HG02970 (cell line): Measurements from ENCODE around the gene FRAT1.
A peak's percentile ranks its signal among the peaks of the same experiment; 100 is the strongest.
"Not testable (repeated sequence)": the region's sequence is repeated elsewhere in the genome, so short reads cannot be mapped to it uniquely, and the experiment has no call there.

Experiments
- ATAC-seq: cut with Tn5 transposase; IDR thresholded peaks from one replicate; pipeline ENCODE4 v1.9.1; 2021; ENCODE audit warnings: mild to moderate bottlenecking, moderate library complexity, moderate number of reproducible peaks; ENCODE audit not compliant: unreplicated experiment, low FRiP score

FRAT1 gene

DNA sequence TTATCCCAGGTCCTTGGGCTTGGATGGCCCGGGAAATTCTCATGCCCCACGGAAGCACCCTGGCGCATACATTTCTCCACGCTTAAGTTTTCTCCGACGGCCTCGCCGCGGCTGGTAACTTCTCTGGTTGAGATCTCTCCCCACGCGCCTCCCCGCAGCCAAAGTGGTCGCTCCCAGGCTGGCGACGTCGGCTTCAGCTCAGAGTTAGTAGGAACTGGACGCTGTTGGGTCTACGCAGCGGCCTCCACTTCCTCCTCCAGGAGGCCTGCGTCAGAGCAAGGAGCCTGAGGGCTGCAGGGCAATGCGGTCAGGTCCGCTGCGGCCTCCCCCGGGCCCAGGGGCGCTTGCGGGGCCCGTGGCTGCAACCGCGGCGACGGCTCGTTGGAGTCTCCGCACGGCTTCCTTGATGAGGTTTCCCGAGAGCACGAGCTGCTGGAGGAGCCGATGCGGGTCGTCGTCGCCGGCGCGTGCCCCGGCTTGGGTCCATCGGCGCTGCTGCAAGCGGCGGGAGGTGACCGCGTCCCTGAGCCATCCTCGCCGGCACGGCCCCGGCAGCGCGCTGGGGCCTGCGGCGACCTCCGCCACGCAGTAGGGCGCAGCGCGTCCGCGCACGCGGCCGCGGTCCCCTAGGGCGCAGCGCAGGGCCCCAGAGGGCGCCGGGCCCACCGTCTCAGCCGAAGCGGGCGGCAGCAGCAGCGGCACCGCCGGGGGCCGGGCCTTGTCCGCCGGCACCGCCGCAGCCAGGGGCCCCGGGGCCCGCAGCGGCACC, 14.7 kb downstream of the FRAT1 start:
- ATAC-seq = peak; percentile 19

DNA sequence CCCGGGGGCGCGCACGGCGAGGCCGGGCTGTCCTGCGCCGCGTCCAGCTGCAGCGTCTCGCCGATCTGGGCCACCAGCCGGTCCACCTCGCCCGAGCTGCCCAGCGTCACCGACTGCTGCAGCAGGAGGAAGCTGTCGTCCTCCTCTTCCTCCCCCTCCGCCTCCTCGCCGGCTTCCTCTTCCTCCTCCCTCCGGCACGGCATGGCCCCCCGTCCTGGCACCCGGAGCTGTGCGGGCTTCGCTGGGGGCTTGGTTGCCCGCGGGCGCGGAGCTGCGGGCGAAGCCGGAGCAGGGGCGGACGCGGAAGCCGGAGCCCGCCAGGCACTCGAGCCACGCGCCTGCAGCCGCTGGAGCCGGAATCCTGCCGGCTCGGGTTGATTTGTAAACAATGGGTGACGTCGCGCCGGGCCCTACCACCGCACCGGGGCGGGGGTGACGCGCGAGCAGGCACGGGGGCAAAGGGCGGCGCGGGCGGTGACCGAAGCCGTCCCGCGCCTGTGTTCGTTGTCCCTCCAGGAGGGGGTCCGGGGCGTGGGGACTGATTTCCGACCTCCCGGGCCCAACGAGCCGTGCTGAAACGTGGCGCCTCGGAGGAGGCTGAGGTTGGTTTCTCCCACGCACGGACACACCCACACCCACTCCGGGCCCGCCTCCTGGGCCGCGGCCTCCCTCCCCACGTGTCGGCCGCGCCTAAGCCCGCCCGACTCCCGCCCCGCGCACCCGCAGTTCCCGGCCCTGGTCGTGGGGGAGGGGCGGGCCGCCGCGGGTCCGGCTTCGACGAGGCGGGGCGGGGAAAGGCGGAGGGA, 15.5 kb downstream of the FRAT1 start, which contains the start of gene FRAT2:
Gene FRAT2, minus strand, starts transcription at position 360 of the 806 bp plus-strand sequence. Its CDS starts 157 bp downstream, at position 203.
- ATAC-seq = peak; percentile 82

DNA sequence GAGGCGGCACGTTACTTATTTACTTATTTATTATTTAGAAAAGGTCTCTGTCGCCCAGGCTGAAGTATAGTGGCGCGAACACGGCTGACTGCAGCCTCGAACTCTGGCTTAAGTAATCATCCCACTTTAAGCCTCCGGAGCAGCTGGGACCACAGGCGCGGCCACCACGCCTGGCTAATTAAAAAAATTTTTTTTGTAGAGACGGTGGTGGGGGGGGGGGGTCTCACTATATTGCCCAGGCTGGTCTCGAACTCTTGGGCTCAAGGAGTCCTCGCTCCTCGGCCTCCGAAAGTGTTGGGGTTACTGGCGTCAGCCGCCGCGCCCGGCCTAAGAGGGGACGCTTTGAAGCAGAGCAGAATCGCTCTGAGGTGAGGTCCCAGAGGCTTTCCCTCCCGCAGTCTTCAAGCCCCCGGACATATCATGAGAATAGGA, 16.1 kb downstream of the FRAT1 start:
- ATAC-seq = no peak

DNA sequence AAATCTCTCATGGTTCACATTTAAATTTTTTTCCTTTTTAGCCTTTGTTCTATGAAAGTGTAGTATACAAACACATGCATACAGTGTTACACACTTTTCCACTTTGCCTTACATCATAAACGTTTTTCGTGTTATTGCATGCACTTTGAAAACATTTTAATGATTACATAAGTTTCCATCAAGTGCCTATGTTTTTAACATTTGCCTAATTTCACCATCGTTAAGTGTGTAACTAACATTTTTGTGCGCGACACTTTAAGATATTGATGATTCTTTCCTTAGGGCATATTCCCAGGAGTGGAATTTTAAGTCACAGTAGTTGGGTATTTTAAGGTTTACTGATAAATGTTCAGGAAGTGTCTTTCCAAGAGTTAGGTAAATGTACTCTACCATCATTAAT, 16.9 kb downstream of the FRAT1 start:
- no peak for ATAC-seq

DNA sequence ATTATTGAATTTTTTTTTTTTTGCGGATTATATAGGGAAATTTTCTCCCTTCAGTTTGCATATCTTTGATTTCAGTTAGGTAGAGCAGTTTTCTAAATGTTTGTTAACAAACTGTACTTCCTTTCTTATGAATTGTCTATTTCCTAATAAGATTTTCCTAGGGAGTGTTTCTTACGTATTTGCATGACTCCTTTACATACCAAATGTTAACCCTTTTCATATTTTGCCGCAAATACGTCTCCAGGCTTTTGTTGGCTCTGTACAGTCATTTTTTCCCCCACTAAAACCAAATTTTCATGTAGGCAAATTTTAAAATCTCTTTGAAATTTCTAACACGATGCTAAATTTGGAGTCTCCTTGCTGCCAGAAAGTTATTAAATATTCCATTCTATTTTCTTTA, 17.4 kb downstream of the FRAT1 start:
- no peak for ATAC-seq

DNA sequence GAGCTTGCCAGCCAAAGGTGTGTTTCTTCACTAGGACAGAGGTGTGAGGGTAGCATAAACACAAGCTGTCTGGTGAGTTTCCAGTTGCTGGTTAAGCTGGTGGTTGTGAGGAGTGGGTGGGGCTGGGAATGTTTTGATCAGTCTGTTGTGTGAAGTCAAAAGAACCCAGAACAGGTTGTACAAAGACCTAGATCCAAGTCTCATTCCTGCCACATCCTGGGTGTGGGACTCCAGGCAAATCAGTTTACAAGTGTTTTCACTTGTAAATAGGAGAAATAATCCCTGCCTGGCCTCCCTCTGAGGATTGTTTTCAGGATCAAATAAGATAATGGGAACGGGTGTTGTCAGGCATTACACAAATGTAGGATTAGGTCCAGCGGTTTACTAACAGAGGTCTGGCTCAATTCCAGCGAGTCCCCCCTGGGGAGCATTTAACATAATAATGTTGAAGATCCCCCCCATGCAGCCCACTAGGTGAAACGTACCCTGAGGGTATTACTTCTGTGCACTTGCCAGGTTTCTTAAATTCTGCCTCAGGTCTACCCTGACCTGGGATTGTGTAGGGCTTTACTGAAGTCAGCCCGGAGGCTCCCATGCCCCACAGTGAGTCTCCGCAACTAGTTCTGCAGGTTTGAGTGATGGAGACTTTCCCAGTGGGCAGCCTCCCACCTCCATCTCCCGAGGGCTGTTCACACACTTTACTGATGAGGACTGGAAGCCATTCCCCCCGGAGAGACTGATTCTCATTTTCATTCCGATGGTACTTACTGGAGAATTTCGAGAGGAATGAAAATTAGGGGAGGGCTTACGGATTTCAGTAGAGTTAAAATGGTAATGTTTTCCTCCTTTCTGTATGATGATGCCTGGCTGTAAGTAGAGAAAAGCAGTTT, 18.1 kb downstream of the FRAT1 start:
- no peak for ATAC-seq

DNA sequence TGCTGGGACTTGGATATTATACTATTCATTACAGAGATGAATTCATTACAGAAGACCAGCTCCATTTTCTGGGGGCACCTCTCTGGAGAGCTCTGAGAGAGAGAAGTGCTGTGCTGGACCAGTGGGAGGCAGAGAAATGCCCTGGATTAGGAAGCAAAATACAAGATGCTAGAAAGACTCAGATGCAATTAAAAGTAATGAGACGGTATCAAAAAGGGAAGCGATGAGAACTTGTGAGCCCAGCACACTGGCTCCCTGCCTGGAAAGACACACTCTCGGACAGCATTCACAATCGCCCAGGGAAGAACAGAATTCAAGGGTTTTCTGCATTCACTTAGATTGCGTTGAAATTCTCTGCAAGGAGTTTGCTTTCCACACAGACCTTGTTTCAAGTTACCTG, 19.0 kb downstream of the FRAT1 start:
- no peak for ATAC-seq

DNA sequence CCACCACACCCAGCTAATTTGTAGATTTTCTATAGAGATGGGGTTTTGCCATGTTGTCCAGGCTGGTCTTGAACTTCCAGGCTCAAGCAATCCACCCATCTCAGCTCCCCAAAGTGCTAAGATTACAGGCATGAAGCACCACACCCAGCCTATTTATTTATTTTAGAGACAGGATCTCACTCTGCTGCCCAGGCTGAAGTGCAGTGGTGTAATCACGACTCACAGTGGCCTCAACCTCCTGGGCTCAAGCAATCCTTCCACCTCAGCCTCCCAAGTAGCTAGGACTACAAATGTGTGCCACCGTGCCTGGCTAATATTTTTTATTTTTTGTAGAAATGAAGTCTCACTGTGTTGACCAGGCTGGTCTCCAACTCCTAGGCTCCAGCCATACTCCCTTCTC, 22.3 kb downstream of the FRAT1 start:
- ATAC-seq = no peak

DNA sequence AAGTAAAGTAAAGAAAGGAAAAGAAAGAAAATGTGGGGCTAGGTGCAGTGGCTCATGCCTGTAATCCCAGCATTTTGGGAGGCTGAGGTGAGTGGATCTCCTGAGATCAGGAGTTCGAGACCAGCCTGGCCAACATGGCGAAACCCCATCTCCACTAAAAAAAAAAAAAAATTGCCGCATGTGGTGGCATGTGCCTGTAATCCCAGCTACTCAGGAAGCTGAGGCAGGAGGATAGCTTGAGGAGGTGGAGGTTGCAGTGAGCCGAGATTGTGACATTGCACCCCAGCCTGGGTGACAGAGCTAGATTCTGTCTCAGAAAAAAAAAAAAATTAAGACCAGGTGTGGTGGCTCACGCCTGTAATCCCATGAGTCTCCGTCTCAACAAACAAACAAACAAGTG, 24.6 kb downstream of the FRAT1 start:
- ATAC-seq = not testable (repeated sequence)

DNA sequence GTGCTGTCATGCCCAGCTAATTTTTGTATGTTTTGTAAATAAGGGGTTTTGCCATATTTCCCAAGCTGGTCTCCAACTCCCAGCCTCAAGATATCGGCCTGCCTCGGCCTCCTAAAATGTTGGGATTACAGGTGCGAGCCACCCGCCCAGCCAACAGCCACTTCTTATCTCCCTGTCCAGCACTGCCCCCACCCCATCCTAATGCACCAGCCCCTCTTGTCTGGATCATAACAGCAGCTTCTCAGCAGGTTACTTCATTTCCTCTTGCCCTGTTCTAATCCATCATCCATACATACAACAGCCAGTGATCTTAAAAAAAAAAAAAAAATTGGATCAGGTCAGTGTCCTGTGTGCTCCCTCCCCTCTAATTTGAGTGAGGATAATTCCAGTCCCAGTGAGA, 28.2 kb downstream of the FRAT1 start:
- no peak for ATAC-seq

DNA sequence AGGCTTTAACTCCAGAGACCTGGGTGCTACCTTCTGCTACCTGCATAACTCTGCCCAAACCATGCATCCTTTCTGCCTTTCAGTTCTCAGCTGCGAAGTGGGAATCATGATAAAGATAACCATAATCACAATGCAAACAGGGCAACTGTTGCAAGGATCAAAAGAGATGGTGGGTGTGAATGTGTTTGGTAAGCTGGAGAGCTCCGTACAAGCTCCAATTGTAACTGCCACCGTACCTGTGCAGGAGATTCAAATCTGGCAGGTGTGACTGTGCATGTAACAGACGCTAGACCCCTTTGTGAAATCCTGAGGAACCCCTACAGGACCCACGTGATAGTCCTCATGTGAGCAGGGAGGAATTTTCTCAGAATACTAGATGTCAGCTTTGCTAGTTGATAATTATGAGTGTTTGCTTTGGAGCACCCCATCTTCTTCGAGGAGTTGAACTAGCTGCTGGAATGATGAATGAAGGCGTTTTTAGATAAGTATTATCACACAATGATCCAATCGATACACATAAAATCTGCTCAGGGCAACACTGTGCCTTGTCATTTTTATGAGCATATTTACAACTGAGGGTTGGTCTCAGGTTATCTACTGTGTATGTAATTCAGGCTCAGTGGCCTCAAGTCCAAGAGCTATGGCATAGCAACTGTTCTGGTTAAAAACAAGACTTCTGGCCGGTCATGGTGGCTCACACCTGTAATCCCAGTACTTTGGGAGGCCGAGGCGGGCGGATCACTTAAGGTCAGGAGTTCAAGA, 30.9 kb downstream of the FRAT1 start:
- no peak for ATAC-seq

DNA sequence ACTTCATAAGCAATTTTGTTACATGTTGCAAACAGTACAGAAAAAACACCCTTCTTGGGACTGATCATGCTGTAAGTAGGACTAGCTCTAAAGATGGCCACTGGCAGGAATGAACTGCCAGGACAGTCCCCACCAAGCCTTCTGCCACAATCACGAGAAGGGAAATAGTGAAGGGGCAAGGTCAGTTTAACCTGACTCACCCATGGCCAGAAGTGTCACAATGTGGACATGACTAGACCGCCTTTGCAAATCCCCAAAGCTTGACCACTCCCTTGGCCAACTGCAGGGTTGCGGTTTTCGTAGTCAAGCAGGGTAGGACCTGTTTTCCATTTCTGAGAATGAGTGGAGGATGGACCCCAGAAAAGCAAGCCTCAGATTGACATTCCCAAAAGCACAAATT, 34.9 kb downstream of the FRAT1 start:
- ATAC-seq = no peak

DNA sequence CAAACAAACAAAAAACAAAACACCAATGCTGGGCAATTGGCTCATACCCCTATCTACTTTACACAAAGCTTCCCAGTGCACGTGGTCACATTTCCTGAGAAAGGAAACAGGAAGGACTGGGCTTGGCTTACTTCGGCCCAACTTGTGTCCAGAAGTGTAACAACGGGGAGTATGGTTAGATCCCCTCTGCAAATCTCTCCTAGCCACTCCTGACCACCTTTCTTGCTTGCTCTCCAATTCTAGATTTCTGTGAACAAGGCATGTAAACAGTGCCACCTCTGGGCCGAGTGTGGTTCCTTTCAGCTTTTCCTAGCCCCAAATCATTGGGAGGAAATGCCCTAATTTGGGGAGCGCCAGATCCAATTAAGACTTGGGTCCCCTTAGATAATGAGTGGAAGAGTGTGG, 36.5 kb downstream of the FRAT1 start:
- ATAC-seq = no peak

DNA sequence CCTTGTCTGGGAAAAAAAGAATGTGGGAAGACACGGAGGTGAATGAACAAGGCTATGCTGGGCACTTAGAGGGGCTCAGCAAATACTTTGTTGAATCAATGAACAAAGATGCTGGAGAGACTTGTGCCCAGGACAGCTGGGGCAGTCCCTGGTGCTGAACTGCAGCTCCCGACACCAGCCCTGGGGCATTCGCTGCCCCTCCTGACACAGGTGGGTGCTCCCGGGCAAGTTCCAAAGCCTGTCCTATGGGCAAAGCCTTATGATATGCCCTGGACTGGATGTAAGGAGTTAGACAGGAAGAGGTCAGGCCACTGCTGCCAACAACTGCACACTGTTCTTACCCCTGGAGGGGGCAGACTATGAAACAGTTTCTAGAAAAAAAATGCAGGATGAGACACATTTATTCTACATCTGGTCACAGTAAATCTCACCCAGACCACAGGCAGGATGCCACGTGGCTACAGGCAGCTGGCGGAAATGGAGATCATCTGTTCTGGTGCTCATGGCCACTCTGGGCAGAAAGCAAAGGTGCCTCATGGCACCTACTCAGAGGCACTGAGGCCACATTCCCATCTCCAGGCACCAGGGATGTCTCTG, 37.3 kb downstream of the FRAT1 start:
- ATAC-seq = no peak

DNA sequence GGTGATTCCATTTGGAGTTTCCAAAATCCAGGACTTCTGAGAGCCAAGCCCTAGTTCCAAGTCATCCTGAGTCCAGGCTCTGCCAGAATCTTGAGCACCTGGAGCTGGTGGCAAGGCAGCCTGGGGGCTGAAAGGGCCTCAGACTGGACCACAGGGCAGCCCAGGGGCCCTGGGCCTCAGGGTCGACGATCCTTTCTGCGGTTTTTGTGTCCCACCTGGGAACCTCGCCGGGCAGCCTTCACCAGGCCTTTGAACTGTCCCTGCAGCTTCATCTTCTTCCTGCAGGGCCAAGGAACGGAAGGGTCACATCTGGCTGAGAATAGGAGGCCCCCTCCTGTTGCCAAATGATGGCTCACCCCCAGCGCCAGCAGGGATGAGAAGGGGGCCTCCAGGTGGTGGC, 37.8 kb downstream of the FRAT1 start:
- ATAC-seq = no peak

DNA sequence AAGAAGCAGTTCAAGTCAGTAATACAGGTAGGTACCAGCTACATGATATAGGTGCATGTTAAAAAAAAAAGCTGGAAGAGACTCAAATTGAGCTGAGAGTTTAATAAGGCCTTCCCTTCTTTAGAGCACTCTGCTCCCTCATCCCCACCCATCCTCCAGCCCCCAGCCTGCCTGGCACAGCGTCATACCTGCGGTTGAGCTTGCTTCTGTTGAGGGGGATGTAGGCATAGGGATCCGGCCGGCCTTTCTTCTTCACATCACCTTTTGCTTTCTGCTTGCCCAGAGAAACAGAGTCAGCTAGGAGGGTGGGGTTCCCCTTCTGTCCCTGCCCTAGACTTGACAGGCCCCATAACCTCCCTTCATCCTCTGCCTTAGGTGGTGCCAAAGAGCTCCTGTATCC, 39.3 kb downstream of the FRAT1 start:
- ATAC-seq = no peak

DNA sequence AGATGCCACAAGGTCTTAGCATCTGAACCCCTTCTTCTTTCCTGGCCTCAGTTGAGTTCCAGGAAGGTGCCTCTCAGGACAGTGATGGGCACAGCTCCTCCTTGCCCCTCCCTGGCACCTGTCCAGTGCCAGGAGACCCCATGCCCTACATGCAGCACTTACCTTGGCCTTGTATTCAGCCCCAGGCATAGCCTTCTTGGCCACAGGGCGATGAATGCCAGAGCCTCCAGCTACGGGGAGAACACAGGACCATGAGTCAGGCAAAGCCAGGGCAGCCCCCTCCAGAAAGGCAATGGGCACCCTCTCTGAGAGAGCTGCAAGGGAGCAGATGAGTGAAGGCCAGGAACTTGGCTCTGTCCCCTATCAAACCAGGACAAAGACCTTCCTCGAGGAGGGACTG, 39.7 kb downstream of the FRAT1 start:
- no peak for ATAC-seq

DNA sequence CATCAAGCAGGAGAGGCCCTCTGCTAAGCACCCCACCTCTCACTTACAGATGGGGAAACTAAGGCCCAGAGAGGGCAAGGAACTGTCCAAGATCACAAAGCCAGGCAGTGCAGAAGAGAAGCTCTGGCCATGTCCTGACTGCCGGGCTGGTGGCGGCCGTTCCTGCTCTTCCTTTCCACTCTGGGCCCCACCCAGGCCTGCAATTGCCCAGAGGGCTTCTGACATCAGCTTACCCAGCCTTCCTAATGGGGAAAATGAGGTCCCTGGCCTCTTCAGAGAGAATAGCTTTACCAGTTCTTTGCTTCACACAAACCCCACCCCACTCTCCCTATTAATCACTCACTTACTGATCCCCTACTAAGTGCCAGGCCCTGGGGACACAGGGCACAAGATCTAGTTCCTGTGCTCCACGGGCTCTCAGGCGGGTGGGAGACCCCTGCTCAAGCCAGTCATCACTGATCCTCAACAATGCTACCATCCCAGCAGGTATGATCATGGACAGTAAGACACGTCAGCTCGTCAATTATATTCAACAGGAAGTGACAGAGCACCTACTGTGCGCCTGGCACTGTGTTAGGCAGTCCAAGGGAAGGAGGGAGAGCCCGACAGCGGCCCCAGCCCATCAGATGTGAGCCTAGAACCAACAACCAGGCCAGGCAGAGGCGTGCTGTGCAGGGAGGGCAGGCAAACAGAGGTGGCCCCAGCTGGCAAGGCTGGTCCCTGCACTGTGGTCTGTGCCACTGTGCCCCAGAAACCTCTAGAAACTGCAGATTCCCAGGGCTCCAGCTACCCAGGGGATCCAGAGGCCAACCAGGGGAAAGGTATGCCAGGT, 41.9 kb downstream of the FRAT1 start:
- ATAC-seq = no peak

DNA sequence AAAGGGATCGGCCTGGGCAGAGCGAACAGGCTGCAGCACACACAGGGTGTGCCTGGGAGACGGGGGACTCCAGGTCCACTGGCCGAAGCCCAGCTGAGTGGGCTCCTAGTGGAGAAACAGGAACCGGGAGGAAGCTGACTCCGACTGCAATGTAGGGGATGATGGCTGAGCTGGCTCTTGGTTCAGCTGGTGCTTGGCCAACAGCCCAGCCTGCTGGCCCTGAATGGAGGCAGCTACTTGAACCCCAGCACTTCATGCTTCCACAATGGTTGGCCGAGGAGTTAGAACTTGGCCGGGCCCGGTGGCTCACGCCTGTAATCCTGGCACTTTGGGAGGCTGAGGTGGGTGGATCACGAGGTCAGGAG, 42.4 kb downstream of the FRAT1 start:
- no peak for ATAC-seq
